Endodermal cell (in vitro differentiated cells): ENCODE measurements around the gene YY1. TPM values are rescaled to one million over a fixed set of nuclear protein-coding genes. Genes with fewer than 3 reads are reported as not detected.

ENCODE experiments used
- DNase-seq: peaks from one replicate; pipeline ENCODE4 v3.0.0-alpha.2; 2017
- H3K27ac ChIP-seq: 2 replicates; pipeline ENCODE4 v1.5.1; 2013; ENCODE audit warnings: mild to moderate bottlenecking, low read depth, low read length, moderate library complexity
- H3K27me3 ChIP-seq: 2 replicates; pipeline ENCODE4 v1.6.1; 2013; ENCODE audit warnings: mild to moderate bottlenecking, low read length, moderate library complexity; ENCODE audit not compliant: insufficient read depth, control insufficient read depth, poor library complexity, severe bottlenecking
- H3K36me3 ChIP-seq: 2 replicates; pipeline ENCODE4 v1.7.0; 2013; ENCODE audit warnings: mild to moderate bottlenecking, low read length, moderate library complexity; ENCODE audit not compliant: control insufficient read depth, insufficient read depth
- H3K4me1 ChIP-seq: one replicate; pipeline ENCODE4 v1.7.0; 2013; ENCODE audit warnings: low read length; ENCODE audit not compliant: control insufficient read depth, insufficient read depth
- H3K4me3 ChIP-seq: 2 replicates; pipeline ENCODE4 v1.5.1; 2013; ENCODE audit warnings: mild to moderate bottlenecking, low read length, moderate library complexity
- H3K9ac ChIP-seq: 2 replicates; pipeline ENCODE4 v1.6.1; 2013; ENCODE audit warnings: mild to moderate bottlenecking, low read length, moderate library complexity; ENCODE audit not compliant: poor library complexity, severe bottlenecking; ENCODE audit errors: extremely low read depth
- H3K9me3 ChIP-seq: 2 replicates; pipeline ENCODE4 v1.6.1; 2013; ENCODE audit warnings: mild to moderate bottlenecking, low read length, moderate library complexity; ENCODE audit not compliant: control insufficient read depth
- H3K27ac Mint-ChIP-seq: 2 replicates; pipeline ENCODE4 v1.8.0; 2020; ENCODE audit warnings: mixed read lengths
- H3K27me3 Mint-ChIP-seq: 2 replicates; pipeline ENCODE4 v1.8.0; 2021; ENCODE audit warnings: mild to moderate bottlenecking, mixed read lengths; ENCODE audit not compliant: insufficient read depth
- H3K36me3 Mint-ChIP-seq: 2 replicates; pipeline ENCODE4 v1.8.0; 2020; ENCODE audit warnings: low read depth, mixed read lengths
- H3K4me1 Mint-ChIP-seq: 2 replicates; pipeline ENCODE4 v1.8.0; 2020; ENCODE audit warnings: mixed read lengths
- H3K4me3 Mint-ChIP-seq: 2 replicates; pipeline ENCODE4 v1.8.0; 2020; ENCODE audit warnings: mild to moderate bottlenecking, moderate library complexity, mixed read lengths
- H3K9me3 Mint-ChIP-seq: 2 replicates; pipeline ENCODE4 v1.8.0; 2020; ENCODE audit warnings: mild to moderate bottlenecking, mixed read lengths
- CTCF ChIP-seq: fragments of 200-600 bp; sonication (generic); conservative IDR thresholded peaks from 2 replicates; pipeline ENCODE4 v1.5.0; 2021; ENCODE audit warnings: antibody characterized with exemption, mild to moderate bottlenecking
- WGBS, 2 experiments: methylation state at CpG; one replicate each; pipeline versions ENCODE4 v1.1.5 to v1.1.7; 2013; ENCODE audit warnings: missing lambda C conversion rate in 2 of 2, mixed read lengths in 1 of 2; ENCODE audit not compliant: insufficient coverage in 1 of 2, insufficient read length in 1 of 2; 5-methylcytosine and 5-hydroxymethylcytosine counted together
- total RNA-seq, 2 donors: library from RNA; stranded (reverse); fragmentation: NEBNext Ultra II Directional in 1 of 2; extraction: Animal tissue kit (Norgen Biotek cat#: 25700) in 1 of 2; gene quantifications; 2 replicates in 1 of 2; 3 replicates in 1 of 2; pipeline ENCODE4 v1.2.1, GENCODE V29; 2021

Gene YY1
- total RNA-seq, 2 donors from 2014 or later = 94.8 to 103 TPM

GRCh38 chr14:100291305-100292075 lies 52.5 kb downstream of the YY1 start:
- Histone ChIP-seq H3K4me3 (no peak overlapping the region), H3K4me1 (peaks cover 4% of the 10 kb centered on the region), H3K27ac (no peak overlapping the region), H3K9me3 (no peaks in the 10 kb centered on the region), H3K36me3 (peaks cover 34% of the 10 kb centered on the region), H3K9ac (no peak overlapping the region), H3K27me3 (no peaks in the 10 kb centered on the region)
- peak; percentile 42 for DNase-seq
- WGBS, 2 experiments = 94 to 98% methylated on average over 7 to 13 of the region's 13 CpGs
- TF ChIP-seq CTCF = no peak
- H3K4me3 Mint-ChIP-seq = no peak overlapping the region
- no peaks in the 10 kb centered on the region for H3K9me3 Mint-ChIP-seq
- no peaks in the 10 kb centered on the region for H3K27me3 Mint-ChIP-seq
- no peak overlapping the region for H3K27ac Mint-ChIP-seq
- H3K4me1 Mint-ChIP-seq = no peaks in the 10 kb centered on the region
- H3K36me3 Mint-ChIP-seq = peaks cover 29% of the 10 kb centered on the region

- H3K4me3 ChIP-seq = no peak overlapping the region
- Mint-ChIP-seq H3K36me3 (peaks cover 38% of the 10 kb centered on the region), H3K9me3 (no peaks in the 10 kb centered on the region), H3K27ac (no peak overlapping the region), H3K4me1 (no peaks in the 10 kb centered on the region), H3K27me3 (no peaks in the 10 kb centered on the region), H3K4me3 (no peak overlapping the region)
- H3K27me3 ChIP-seq = no peaks in the 10 kb centered on the region
- H3K36me3 ChIP-seq = peaks cover 41% of the 10 kb centered on the region
- no peak overlapping the region for H3K9ac ChIP-seq
- H3K4me1 ChIP-seq = peaks cover 4% of the 10 kb centered on the region
- WGBS, 2 experiments = 94 to 97% methylated on average over 46 to 61 of the region's 61 CpGs
- H3K9me3 ChIP-seq = no peaks in the 10 kb centered on the region
- TF ChIP-seq CTCF = no peak
- H3K27ac ChIP-seq = no peak overlapping the region
- DNase-seq = no peak
These were observed 53.4 kb downstream of the YY1 start for GRCh38 chr14:100292301-100292775.

GRCh38 chr14:100292776-100293461 lies 54.0 kb downstream of the YY1 start:
- Mint-ChIP-seq H3K27me3 (no peaks in the 10 kb centered on the region), H3K36me3 (peaks cover 38% of the 10 kb centered on the region), H3K27ac (no peak overlapping the region), H3K4me1 (no peaks in the 10 kb centered on the region), H3K9me3 (no peaks in the 10 kb centered on the region), H3K4me3 (no peak overlapping the region)
- no peaks in the 10 kb centered on the region for H3K27me3 ChIP-seq
- peak; percentile 44 for DNase-seq
- no peak for TF ChIP-seq CTCF
- H3K4me1 ChIP-seq = peaks cover 4% of the 10 kb centered on the region
- no peak overlapping the region for H3K4me3 ChIP-seq
- H3K27ac ChIP-seq = no peak overlapping the region
- WGBS, 2 experiments = 96 to 97% methylated on average over 29 to 42 of the region's 42 CpGs
- peaks cover 47% of the 10 kb centered on the region for H3K36me3 ChIP-seq
- H3K9me3 ChIP-seq = no peaks in the 10 kb centered on the region
- H3K9ac ChIP-seq = no peak overlapping the region
